ENCODE data around the gene DHRS7B. TPM values are rescaled to one million over a fixed set of nuclear protein-coding genes. Genes with fewer than 3 reads are reported as not detected.

The DHRS7B gene
- total and polyA plus RNA-seq, 2 of the 13 experiments (the other 11 are each of a cell fraction or from before 2014, with no cell fraction given): 20.0 to 35.8 TPM

DNA sequence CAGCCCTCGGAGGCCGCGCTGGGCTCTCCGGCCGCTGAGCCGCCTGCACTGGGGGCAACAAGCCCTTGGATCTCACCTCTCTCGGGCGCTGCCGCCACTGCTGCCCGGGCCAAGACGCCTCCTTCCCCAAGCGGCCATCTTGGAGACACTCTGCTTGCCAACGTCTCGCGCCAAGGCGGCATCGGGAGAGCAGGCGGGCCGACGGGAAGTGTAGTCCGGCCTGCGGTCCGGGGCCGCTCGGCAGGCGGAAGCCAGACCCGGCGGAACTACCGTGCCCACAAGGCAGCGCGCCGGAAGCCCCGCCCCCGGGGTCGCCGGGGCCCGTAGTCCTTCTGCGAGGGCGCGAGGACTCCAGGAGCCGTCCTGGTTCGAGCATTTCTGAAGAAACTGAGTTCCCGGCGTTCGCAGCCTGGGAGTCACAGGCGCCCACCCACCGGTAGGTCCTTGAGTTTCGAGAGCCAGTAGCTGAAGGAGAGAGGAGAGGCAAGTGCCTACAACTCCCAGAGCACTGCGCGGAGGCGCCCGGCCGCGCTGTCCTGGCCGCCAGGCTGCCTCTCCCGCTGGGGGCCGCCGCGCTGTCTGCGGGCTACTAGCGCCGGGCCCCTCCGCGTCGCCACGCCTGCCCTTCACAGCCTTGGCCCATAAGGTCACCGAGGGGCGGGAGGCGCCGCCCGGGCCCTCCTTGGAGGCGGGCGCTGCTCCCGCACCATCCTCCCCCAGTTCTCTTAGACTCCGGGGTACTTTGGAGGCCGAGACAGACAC is 87.4 kb downstream of the DHRS7B start, which contains the start of gene TMEM11 (continued):
- TF ChIP-seq, protein P1, sequence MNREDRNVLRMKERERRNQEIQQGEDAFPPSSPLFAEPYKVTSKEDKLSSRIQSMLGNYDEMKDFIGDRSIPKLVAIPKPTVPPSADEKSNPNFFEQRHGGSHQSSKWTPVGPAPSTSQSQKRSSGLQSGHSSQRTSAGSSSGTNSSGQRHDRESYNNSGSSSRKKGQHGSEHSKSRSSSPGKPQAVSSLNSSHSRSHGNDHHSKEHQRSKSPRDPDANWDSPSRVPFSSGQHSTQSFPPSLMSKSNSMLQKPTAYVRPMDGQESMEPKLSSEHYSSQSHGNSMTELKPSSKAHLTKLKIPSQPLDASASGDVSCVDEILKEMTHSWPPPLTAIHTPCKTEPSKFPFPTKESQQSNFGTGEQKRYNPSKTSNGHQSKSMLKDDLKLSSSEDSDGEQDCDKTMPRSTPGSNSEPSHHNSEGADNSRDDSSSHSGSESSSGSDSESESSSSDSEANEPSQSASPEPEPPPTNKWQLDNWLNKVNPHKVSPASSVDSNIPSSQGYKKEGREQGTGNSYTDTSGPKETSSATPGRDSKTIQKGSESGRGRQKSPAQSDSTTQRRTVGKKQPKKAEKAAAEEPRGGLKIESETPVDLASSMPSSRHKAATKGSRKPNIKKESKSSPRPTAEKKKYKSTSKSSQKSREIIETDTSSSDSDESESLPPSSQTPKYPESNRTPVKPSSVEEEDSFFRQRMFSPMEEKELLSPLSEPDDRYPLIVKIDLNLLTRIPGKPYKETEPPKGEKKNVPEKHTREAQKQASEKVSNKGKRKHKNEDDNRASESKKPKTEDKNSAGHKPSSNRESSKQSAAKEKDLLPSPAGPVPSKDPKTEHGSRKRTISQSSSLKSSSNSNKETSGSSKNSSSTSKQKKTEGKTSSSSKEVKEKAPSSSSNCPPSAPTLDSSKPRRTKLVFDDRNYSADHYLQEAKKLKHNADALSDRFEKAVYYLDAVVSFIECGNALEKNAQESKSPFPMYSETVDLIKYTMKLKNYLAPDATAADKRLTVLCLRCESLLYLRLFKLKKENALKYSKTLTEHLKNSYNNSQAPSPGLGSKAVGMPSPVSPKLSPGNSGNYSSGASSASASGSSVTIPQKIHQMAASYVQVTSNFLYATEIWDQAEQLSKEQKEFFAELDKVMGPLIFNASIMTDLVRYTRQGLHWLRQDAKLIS (CRISPR knock-in tag; IDR thresholded peaks at IDR 0.05): no peak
- 0 out of 2 replicates have a peak, but pooled peaks have one; percentile 8 for TF ChIP-seq PHF21A (CRISPR knock-in tag; IDR thresholded peaks at IDR 0.05)
- no peak for TF ChIP-seq NR3C1 (CRISPR knock-in tag; IDR thresholded peaks at IDR 0.05)
- TF ChIP-seq RBFOX2 (IDR thresholded peaks at IDR 0.05; ENCODE audit: low read depth, low read length): peak; percentile 95
- TF ChIP-seq HHEX (CRISPR knock-in tag; IDR thresholded peaks at IDR 0.05): no peak
- TF ChIP-seq, protein P2, sequence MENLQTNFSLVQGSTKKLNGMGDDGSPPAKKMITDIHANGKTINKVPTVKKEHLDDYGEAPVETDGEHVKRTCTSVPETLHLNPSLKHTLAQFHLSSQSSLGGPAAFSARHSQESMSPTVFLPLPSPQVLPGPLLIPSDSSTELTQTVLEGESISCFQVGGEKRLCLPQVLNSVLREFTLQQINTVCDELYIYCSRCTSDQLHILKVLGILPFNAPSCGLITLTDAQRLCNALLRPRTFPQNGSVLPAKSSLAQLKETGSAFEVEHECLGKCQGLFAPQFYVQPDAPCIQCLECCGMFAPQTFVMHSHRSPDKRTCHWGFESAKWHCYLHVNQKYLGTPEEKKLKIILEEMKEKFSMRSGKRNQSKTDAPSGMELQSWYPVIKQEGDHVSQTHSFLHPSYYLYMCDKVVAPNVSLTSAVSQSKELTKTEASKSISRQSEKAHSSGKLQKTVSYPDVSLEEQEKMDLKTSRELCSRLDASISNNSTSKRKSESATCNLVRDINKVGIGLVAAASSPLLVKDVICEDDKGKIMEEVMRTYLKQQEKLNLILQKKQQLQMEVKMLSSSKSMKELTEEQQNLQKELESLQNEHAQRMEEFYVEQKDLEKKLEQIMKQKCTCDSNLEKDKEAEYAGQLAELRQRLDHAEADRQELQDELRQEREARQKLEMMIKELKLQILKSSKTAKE (CRISPR knock-in tag; IDR thresholded peaks at IDR 0.05; ENCODE audit: borderline replicate concordance): peak; percentile 49; the same call in 1 of the 2 replicates
- TF ChIP-seq MTF1 (CRISPR knock-in tag; IDR thresholded peaks at IDR 0.05): no peak
- TF ChIP-seq, protein P3, sequence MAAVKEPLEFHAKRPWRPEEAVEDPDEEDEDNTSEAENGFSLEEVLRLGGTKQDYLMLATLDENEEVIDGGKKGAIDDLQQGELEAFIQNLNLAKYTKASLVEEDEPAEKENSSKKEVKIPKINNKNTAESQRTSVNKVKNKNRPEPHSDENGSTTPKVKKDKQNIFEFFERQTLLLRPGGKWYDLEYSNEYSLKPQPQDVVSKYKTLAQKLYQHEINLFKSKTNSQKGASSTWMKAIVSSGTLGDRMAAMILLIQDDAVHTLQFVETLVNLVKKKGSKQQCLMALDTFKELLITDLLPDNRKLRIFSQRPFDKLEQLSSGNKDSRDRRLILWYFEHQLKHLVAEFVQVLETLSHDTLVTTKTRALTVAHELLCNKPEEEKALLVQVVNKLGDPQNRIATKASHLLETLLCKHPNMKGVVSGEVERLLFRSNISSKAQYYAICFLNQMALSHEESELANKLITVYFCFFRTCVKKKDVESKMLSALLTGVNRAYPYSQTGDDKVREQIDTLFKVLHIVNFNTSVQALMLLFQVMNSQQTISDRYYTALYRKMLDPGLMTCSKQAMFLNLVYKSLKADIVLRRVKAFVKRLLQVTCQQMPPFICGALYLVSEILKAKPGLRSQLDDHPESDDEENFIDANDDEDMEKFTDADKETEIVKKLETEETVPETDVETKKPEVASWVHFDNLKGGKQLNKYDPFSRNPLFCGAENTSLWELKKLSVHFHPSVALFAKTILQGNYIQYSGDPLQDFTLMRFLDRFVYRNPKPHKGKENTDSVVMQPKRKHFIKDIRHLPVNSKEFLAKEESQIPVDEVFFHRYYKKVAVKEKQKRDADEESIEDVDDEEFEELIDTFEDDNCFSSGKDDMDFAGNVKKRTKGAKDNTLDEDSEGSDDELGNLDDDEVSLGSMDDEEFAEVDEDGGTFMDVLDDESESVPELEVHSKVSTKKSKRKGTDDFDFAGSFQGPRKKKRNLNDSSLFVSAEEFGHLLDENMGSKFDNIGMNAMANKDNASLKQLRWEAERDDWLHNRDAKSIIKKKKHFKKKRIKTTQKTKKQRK (IDR thresholded peaks at IDR 0.05; ENCODE audit: low read length): no peak
- peak; percentile 86 for TF ChIP-seq KDM5B (CRISPR knock-in tag; IDR thresholded peaks at IDR 0.05; ENCODE audit: borderline replicate concordance)
- no peak for TF ChIP-seq ZSCAN20 (CRISPR knock-in tag; IDR thresholded peaks at IDR 0.05; ENCODE audit: borderline replicate concordance)
- no peak; the same call in 1 of the 2 replicates for TF ChIP-seq ZNF256 (CRISPR knock-in tag; conservative IDR thresholded peaks at IDR 0.05)
- no peak for TF ChIP-seq NCOA5 (CRISPR knock-in tag; IDR thresholded peaks at IDR 0.05)
- TF ChIP-seq DMAP1 (CRISPR knock-in tag; IDR thresholded peaks at IDR 0.05): peak; percentile 77
- TF ChIP-seq ATM (IDR thresholded peaks at IDR 0.05; ENCODE audit: borderline replicate concordance): no peak
- peak; percentile 34; the same call in 1 of the 2 replicates for TF ChIP-seq KAT7 (CRISPR knock-in tag; IDR thresholded peaks at IDR 0.05; ENCODE audit: borderline replicate concordance)
- no peak for TF ChIP-seq NFKBIZ (CRISPR knock-in tag; IDR thresholded peaks at IDR 0.05)
- no peak for TF ChIP-seq ZNF644 (CRISPR knock-in tag; IDR thresholded peaks at IDR 0.05; ENCODE audit: low read depth)
- TF ChIP-seq ZFYVE20 (CRISPR knock-in tag; IDR thresholded peaks at IDR 0.05; ENCODE audit: borderline replicate concordance, low read depth): 0 out of 2 replicates have a peak, but pooled peaks have one; percentile 18
- no peak for TF ChIP-seq ZNF432 (CRISPR knock-in tag; IDR thresholded peaks at IDR 0.05; ENCODE audit: borderline replicate concordance)
- TF ChIP-seq ZNF749 (CRISPR knock-in tag; IDR thresholded peaks at IDR 0.05; ENCODE audit: borderline replicate concordance): 0 out of 2 replicates have a peak, but pooled peaks have one; percentile 47
- no peak for TF ChIP-seq ZNF282 (IDR thresholded peaks at IDR 0.05; ENCODE audit: partially characterized antibody)
- peak; percentile 87; the same call in 1 of the 2 replicates for TF ChIP-seq ZNF790 (CRISPR knock-in tag; IDR thresholded peaks at IDR 0.05; ENCODE audit: borderline replicate concordance)
